GM12878 (cell line): ENCODE data around the gene RNASEH2A. TPM values are rescaled to one million over a fixed set of nuclear protein-coding genes. Genes with fewer than 3 reads are reported as not detected.

ENCODE experiments used
- BCL11A ChIP-seq: IDR thresholded peaks from 2 replicates; pipeline ENCODE4 v1.6.1; 2011; ENCODE audit warnings: low read depth, low read length
- CHD2 ChIP-seq: IDR thresholded peaks from 2 replicates; pipeline ENCODE4 v1.6.1; 2011; ENCODE audit warnings: low read depth, low read length, improper control_type of control experiment, borderline replicate concordance
- CREB1 ChIP-seq: IDR thresholded peaks from 2 replicates; pipeline ENCODE4 v1.6.1; 2012; ENCODE audit warnings: low read depth, mild to moderate bottlenecking, inconsistent platforms
- CREM ChIP-seq: IDR thresholded peaks from 2 replicates; pipeline ENCODE4 v1.6.1; 2014; ENCODE audit warnings: antibody characterized with exemption, low read depth
- EGR1 ChIP-seq, 2 experiments: IDR thresholded peaks; 1 replicate in 1 of 2; 2 replicates in 1 of 2; pipeline ENCODE4 v1.6.1; 2011 to 2012; ENCODE audit warnings: low read depth in 2 of 2, low read length in 2 of 2, borderline replicate concordance in 1 of 2, mild to moderate bottlenecking in 1 of 2, moderate library complexity in 1 of 2
- FOXM1 ChIP-seq: IDR thresholded peaks from 2 replicates; pipeline ENCODE4 v1.6.1; 2012; ENCODE audit warnings: low read depth, mild to moderate bottlenecking, inconsistent platforms, low read length, moderate library complexity
- HDGF ChIP-seq: fragments of 450-650 bp; IDR thresholded peaks from 2 replicates; pipeline ENCODE4 v1.6.1; 2016; ENCODE audit warnings: antibody characterized with exemption
- IKZF2 ChIP-seq, 2 experiments: fragments of 450-650 bp; IDR thresholded peaks; 2 replicates each; pipeline ENCODE4 v1.6.1; 2017; ENCODE audit warnings: mild to moderate bottlenecking in 2 of 2, moderate library complexity in 2 of 2
- JUND ChIP-seq: IDR thresholded peaks from 2 replicates; pipeline ENCODE4 v1.6.1; 2012; ENCODE audit warnings: low read depth, mild to moderate bottlenecking, low read length, improper control_type of control experiment, moderate library complexity
- KLF5 ChIP-seq: fragments of 450-650 bp; IDR thresholded peaks from 2 replicates; pipeline ENCODE4 v1.6.1; 2014; ENCODE audit warnings: mild to moderate bottlenecking; ENCODE audit not compliant: partially characterized antibody
- LARP7 ChIP-seq: fragments of 450-650 bp; IDR thresholded peaks from 2 replicates; pipeline ENCODE4 v1.6.1; 2017; ENCODE audit warnings: mild to moderate bottlenecking
- PAX8 ChIP-seq: fragments of 450-650 bp; IDR thresholded peaks from 2 replicates; pipeline ENCODE4 v1.6.1; 2017; ENCODE audit warnings: mild to moderate bottlenecking, moderate library complexity
- RBBP5 ChIP-seq: fragments of 200-600 bp; sonication (generic); conservative IDR thresholded peaks from 2 replicates; pipeline ENCODE4 v1.6.1; 2016
- SIN3A ChIP-seq: IDR thresholded peaks from 2 replicates; pipeline ENCODE4 v1.6.1; 2012; ENCODE audit warnings: low read depth, low read length, improper control_type of control experiment
- SMAD1 ChIP-seq: fragments of 450-650 bp; IDR thresholded peaks from 2 replicates; pipeline ENCODE4 v1.6.1; 2018; ENCODE audit warnings: mild to moderate bottlenecking, low read depth; ENCODE audit not compliant: partially characterized antibody
- SPI1 ChIP-seq: IDR thresholded peaks from 2 replicates; pipeline ENCODE4 v1.6.1; 2011; ENCODE audit warnings: low read depth, mild to moderate bottlenecking, low read length, moderate library complexity, borderline replicate concordance; ENCODE audit not compliant: insufficient read depth
- SREBF2 ChIP-seq: IDR thresholded peaks from 2 replicates; pipeline ENCODE4 v1.6.1; 2012; ENCODE audit warnings: mild to moderate bottlenecking, low read length
- TCF7 ChIP-seq: IDR thresholded peaks from 2 replicates; pipeline ENCODE4 v1.6.1; 2014; ENCODE audit warnings: antibody characterized with exemption, borderline replicate concordance
- YBX1 ChIP-seq: fragments of 450-650 bp; IDR thresholded peaks from 2 replicates; pipeline ENCODE4 v1.6.1; 2016; ENCODE audit warnings: antibody characterized with exemption
- polyA plus RNA-seq, 11 experiments: library from polyadenylated mRNA; depleted of rRNA in 4 of 11; unstranded in 6 of 11; stranded (reverse) in 5 of 11; fragments of >200 nt; fragmentation: Nextera tagmentation in 4 of 11; fragmentation: Illumina TruSeq in 1 of 11; extraction: Ambion mirVana in 4 of 11; extraction: Trizol in 1 of 11; gene quantifications; 1 replicate in 1 of 11; 2 replicates in 10 of 11; pipeline versions ENCODE4 v1.2.1 to v1.2.3, GENCODE V29; 2011 to 2016; ENCODE audit warnings: inconsistent platforms in 2 of 11, missing spikeins in 2 of 11, low read depth in 1 of 11
- total RNA-seq, 4 experiments: library from RNA; depleted of rRNA in 3 of 4; stranded (reverse); fragments of >200 nt in 3 of 4; fragmentation: Illumina TruSeq in 1 of 4; extraction: Trizol in 1 of 4; gene quantifications; 2 replicates each; pipeline versions ENCODE4 v1.2.1 to v1.2.3, GENCODE V29; 2013 to 2021
- TF ChIP-seq, protein P1 (sequence below): IDR thresholded peaks from 2 replicates; pipeline ENCODE4 v1.6.1; 2012; ENCODE audit warnings: low read depth, low read length, improper control_type of control experiment
- TF ChIP-seq, protein P2 (sequence below): IDR thresholded peaks from 2 replicates; pipeline ENCODE4 v1.6.1; 2011; ENCODE audit warnings: low read depth, low read length, improper control_type of control experiment, borderline replicate concordance
- TF ChIP-seq, protein P3 (sequence below): IDR thresholded peaks from 2 replicates; pipeline ENCODE4 v1.6.1; 2012; ENCODE audit warnings: mild to moderate bottlenecking, low read depth, low read length
- TF ChIP-seq, protein P4 (sequence below): IDR thresholded peaks from 2 replicates; pipeline ENCODE4 v1.6.1; 2012; ENCODE audit warnings: low read depth, low read length, improper control_type of control experiment

RNASEH2A gene
- total and polyA plus RNA-seq, 10 of the 15 experiments (the other 5 are each of a cell fraction or from before 2014, with no cell fraction given) = 17.4 to 103 (median 40.4) TPM

DNA sequence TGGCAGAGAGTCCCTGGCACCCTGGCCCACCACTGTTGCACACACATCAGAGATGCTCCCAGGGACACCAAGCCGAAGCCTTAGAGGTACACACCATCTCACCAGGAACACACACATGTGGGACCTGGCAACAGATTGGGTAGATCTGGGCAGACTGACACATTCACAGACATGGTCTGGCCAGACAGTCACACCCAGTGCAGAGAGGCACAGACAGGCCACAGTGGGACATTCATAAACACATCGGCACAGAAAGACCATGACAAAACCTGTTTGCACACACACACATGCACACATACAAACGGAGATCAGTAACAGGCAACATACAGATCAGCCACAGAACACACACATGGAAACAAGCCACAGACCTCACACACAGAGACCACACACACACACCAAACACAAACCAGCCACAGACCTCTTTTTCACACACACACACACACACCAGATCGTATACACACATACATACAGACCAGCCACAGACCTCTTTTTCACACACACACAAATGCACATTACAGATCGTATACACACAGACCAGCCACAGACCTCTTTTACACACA lies 21.4 kb upstream of the RNASEH2A start (continued):
- TF ChIP-seq CHD2 (0 out of 2 replicates have a peak, but pooled peaks have one; percentile 10), HDGF (peak; percentile 98), EGR1 (IDR thresholded peaks at IDR 0.05; ENCODE audit: borderline replicate concordance in 1 of 2, low read depth in 2 of 2, low read length in 2 of 2) (no peak), BCL11A (no peak), SPI1 (no peak), KLF5 (peak; percentile 27), SREBF2 (no peak), PAX8 (no peak; the same call in 1 of the 2 replicates), JUND (no peak), SMAD1 (peak; percentile 56), RBBP5 (no peak), FOXM1 (no peak), CREB1 (no peak), LARP7 (no peak), YBX1 (0 out of 2 replicates have a peak, but pooled peaks have one; percentile 17), IKZF2 (IDR thresholded peaks at IDR 0.05) (peak; percentile 61 to 81), SIN3A (no peak), CREM (no peak), TCF7 (no peak)
- TF ChIP-seq, protein P1, sequence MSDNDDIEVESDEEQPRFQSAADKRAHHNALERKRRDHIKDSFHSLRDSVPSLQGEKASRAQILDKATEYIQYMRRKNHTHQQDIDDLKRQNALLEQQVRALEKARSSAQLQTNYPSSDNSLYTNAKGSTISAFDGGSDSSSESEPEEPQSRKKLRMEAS = no peak
- TF ChIP-seq, protein P2, sequence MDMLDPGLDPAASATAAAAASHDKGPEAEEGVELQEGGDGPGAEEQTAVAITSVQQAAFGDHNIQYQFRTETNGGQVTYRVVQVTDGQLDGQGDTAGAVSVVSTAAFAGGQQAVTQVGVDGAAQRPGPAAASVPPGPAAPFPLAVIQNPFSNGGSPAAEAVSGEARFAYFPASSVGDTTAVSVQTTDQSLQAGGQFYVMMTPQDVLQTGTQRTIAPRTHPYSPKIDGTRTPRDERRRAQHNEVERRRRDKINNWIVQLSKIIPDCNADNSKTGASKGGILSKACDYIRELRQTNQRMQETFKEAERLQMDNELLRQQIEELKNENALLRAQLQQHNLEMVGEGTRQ = no peak
- TF ChIP-seq, protein P3, sequence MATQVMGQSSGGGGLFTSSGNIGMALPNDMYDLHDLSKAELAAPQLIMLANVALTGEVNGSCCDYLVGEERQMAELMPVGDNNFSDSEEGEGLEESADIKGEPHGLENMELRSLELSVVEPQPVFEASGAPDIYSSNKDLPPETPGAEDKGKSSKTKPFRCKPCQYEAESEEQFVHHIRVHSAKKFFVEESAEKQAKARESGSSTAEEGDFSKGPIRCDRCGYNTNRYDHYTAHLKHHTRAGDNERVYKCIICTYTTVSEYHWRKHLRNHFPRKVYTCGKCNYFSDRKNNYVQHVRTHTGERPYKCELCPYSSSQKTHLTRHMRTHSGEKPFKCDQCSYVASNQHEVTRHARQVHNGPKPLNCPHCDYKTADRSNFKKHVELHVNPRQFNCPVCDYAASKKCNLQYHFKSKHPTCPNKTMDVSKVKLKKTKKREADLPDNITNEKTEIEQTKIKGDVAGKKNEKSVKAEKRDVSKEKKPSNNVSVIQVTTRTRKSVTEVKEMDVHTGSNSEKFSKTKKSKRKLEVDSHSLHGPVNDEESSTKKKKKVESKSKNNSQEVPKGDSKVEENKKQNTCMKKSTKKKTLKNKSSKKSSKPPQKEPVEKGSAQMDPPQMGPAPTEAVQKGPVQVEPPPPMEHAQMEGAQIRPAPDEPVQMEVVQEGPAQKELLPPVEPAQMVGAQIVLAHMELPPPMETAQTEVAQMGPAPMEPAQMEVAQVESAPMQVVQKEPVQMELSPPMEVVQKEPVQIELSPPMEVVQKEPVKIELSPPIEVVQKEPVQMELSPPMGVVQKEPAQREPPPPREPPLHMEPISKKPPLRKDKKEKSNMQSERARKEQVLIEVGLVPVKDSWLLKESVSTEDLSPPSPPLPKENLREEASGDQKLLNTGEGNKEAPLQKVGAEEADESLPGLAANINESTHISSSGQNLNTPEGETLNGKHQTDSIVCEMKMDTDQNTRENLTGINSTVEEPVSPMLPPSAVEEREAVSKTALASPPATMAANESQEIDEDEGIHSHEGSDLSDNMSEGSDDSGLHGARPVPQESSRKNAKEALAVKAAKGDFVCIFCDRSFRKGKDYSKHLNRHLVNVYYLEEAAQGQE = no peak
- TF ChIP-seq, protein P4, sequence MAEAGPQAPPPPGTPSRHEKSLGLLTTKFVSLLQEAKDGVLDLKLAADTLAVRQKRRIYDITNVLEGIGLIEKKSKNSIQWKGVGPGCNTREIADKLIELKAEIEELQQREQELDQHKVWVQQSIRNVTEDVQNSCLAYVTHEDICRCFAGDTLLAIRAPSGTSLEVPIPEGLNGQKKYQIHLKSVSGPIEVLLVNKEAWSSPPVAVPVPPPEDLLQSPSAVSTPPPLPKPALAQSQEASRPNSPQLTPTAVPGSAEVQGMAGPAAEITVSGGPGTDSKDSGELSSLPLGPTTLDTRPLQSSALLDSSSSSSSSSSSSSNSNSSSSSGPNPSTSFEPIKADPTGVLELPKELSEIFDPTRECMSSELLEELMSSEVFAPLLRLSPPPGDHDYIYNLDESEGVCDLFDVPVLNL = no peak
- TF ChIP-seq, all 136 proteins: peak for 23
